Hippocampal formation (tissue), 2 donors: Measurements from ENCODE around the gene GLT8D2.
A peak's percentile ranks its signal among the peaks of the same experiment; 100 is the strongest.

Experiments used
- DNase-seq, 2 donors: peaks; one replicate each; lab custom pipeline; 2025; lab: John Stamatoyannopoulos, UW

GLT8D2 gene

DNA sequence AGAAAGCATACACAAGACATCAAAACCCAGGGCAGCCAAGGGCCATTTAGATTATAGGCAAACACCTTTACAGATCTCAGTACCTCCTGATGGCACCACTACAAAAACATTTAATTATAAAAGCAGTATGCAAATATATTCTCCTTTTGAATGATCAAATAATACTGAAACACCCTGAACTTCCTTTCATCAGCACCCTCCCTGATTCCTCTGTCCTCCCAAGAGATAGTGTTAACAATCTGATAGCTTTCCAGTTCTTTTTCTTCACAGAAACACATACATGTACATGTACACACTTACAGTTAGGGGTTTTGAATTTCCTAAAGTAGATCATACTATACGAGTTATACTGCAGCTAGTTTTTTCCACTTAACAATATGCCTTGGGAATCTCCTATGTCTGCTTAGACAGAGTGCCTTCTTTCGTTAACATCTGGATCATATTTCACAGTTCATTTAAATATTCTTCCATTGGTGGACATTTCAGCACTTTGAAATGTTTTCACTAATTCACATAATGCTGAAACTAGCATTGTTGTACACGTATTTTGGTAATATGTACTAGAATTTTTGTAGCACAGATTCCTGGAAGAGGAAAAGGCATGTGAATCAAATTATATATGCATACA lies 49.1 kb downstream of the GLT8D2 start:
- no peak for DNase-seq

DNA sequence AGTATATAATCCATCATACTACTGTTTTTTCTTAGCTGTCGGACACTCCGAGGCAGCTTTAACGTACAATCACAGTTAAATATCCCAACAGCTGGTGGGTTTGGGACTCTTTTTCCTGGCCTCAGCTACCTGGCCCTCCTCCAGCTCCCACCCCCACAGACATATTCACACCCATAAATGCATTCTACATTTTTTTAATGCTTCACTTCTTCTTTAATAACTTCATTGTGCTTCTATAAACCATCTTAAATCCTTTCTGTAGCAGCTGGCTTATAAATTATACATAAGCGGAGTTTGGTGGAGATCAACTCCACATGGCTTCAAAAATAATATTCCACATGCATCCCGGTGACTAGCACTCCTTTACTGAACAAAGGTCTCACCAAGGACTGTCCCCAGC lies 51.0 kb downstream of the GLT8D2 start:
- DNase-seq = no peak

DNA sequence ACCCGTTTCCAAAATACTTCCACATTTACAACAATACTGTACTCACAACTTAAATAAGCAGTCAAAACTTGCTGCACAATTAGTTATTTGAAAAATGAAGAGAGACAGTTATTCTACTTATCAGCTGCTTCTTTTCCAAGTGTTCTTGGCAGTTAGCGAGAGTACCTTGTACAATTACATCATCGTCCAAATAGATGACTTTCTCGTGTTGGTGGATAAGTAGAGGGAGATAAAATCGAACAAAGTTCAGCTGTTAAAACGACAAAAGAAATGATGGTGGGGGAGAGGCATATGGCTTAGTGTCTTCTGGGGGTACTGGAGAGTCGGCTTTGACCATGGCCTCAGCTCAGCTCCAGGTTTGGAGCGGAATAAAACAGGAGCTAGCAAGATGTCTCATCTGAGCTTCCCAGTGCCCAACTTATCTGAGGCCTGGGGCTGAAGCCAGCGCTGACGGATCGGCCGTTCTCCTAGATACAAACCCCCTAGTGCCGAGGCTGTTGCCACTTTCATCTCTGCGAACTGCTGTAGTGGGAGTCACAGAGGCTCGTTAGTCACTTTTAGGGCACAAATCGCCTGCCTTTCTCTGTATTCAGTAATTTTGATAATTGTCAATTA lies 52.6 kb downstream of the GLT8D2 start:
- DNase-seq = no peak

DNA sequence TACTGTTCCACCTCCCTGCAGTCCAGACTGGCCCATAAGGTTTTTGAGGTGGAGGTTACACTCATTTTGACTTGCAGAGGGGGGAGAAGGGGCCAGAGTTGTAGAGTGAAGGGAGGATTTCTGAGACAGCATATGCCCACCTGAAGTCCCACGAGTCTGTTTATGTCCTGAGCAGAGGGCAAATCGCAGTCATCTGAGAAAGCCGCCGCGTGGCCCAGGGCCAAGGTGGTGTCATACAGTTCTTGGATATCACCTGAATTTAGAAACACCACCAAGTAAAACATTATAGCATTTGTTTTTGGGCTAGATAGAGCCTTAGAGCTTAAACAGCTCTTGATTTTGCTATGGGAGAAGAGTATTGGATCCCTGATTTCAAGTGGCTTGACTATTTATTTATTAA lies 53.4 kb downstream of the GLT8D2 start:
- no peak for DNase-seq

DNA sequence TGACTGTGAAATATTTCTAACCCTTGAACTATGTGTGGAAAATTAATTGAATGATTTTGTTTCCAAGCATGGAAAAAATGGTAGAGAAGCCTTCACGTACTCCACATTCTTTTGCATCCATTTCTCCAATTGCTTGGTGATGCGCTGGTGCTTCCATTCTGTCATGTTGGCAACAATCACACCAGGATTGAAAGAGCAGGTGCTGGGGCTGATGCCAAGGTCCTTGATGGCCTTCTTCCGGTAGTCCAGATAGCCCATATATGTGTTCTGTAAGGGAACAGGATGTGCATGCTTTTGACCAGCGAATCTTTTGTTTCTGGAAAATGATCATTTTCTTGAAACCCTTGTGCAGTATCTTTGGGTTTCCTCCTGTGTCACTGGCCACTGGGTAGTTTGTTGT lies 55.8 kb downstream of the GLT8D2 start:
- DNase-seq = no peak

DNA sequence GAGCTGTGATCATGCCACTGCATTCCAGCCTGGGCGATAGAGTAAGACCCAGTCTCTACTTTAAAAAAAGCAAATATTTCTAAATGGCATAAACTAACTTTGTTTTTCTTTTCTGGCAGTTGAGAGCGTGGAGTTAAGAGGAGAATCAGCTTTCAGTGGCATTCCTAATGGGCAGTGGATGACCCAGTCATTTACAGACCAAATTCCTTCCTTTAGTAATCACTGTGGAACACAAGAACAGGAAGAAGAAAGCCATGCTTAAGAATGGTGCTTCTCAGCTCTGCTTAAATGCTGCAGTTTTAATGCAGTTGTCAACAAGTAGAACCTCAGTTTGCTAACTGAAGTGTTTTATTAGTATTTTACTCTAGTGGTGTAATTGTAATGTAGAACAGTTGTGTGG lies 63.2 kb downstream of the GLT8D2 start:
- no peak for DNase-seq

- DNase-seq = no peak
Observed at GRCh38 chr12:103978384-103978982, 71.5 kb downstream of the GLT8D2 start.

DNA sequence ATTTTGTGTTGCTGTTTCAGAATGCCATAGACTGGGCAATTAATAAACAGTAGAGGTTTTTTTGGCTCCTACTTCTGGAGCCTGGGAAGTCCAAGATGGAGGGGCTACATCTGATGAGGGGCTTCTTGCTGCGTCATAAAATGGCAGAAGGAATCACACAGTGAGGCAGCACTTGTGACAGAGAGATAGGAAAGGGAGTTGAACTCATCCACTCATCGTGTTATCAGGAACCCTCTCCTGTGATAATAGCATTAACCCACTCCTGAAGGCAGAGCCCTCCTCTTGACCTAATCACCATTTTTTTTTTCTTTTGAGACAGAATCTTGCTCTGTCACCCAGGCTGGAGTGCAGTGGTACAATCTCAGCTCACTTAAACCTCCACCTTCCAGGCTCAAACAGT lies 74.6 kb downstream of the GLT8D2 start:
- no peak for DNase-seq

DNA sequence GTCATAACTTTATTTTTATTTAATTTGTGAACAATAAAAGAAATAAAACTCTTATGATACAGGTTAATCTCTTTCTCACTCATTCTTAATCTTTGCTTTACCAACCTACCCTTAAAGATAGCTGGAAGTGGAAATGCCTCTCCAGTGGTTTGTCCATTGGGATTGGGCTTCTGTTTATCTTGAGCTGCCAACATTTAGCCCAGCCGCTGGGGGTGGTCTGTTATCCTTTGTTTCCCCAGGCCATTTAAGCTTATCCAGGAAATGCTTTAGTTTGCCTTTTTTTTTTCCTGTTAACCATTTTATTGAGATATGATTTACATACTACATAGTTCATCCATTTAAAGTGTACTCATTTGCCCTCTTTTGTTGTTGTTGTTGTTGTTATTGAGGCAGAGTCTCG lies 76.1 kb downstream of the GLT8D2 start:
- DNase-seq = no peak

- no peak for DNase-seq
Observed at GRCh38 chr12:103969391-103969790, 80.6 kb downstream of the GLT8D2 start.

DNA sequence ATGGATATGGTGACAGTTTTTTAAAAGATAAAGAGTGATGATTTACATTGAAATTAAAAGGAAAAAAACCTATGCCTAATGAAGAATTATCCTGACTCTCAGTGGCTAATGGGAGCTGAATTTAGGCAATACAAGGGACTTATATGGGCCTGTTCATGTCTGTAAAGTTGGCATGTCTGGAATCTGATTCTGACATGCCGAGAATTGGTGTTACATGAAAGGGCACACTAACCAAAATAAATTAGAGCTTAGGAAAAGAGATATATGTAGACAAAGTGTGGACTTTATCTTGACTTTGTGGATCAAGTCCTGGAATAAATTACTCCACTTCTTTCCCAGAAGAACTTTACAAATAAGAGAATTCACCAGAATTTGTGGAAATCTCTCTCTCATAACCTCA lies 83.3 kb downstream of the GLT8D2 start:
- DNase-seq = no peak

- DNase-seq = peak; percentile 97 to 98
Observed at GRCh38 chr12:103965590-103966504, 84.1 kb downstream of the GLT8D2 start, which contains the start of gene TDG. Gene TDG, plus strand, starts transcription at chr12:103965872. Its CDS starts 166 bp downstream, at chr12:103966038.

DNA sequence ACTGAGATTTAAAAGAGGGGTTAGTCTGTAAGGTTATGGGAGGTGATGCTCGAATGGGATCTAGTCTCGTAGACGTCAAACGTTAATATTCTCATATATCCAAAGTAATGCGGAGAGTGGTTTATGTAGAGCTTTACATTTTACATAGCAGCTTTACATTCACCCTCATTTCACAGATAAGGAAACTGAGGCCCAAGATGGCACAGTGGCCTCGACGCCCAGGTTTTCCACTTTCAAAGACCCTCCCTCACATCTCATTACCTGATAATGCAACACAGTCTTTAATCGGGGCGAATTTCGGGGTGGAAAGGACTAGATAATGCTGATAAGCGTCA lies 84.8 kb downstream of the GLT8D2 start:
- DNase-seq = no peak

DNA sequence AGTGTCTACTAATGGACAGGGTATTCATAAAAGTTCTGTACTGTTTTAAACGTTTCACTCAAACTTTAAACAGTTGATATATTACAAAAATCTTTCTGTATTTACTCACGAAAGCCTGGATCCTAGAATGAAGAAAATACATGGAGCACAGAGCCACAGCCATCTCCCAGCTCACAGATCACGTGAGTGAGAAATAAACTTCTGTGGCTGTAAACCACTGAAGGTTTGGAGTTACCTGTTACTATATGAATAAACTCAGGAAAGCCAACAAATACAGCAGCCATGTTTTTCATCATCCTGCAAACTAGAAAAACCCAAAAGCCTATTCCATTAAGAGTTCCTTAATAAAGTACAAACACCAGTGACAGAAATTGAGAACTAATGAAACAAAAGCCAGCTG lies 85.2 kb downstream of the GLT8D2 start:
- DNase-seq = no peak

DNA sequence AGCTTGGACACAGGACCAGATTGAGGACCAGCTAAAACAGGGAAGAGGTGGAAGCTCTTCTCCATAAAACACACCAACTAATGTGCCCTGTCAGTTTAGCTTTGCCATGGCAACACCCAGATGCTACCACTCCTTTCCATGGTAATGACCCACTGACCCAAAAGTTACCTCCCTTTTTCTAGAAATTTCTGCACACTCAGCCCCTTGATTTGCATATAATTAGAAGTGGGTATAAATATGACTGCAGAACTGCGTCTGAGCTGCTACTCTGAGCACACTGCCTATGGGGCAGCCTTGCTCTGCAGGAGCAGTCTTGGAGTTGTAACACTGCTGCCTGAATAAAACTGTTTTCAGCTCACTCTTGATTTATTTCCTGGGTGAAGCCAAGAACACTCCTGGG lies 87.5 kb downstream of the GLT8D2 start:
- no peak for DNase-seq

DNA sequence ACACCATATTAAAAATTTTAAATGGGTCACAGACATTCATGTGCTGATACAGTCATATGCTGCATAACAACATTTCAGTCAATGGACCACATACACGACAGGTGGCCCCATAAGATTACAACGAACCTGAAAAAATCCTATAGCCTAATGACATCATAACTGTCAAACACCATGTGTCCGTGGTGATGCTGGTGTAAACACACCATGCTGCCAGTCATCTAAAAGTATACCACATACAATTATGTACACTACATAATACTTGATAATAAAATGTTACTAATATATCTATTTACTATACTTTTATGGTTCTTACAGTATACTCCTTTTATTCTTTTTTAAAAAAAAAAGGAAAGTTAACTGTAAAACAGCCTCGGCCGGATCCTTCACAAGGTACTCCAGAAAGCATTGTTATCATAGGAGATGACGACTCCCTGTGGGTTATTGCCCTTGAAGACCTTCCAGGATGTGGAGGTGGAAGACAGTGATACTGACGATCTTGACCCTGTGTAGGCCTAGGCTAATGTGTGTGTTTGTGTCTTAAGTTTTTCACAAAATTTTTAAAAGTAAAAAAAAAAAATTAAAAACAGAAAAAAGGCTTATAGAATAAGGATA lies 89.3 kb downstream of the GLT8D2 start:
- DNase-seq = no peak

GRCh38 chr12:103958621-103959020 lies 91.4 kb downstream of the GLT8D2 start:
- DNase-seq = no peak

GRCh38 chr12:103957865-103958388 lies 92.1 kb downstream of the GLT8D2 start:
- no peak for DNase-seq

DNA sequence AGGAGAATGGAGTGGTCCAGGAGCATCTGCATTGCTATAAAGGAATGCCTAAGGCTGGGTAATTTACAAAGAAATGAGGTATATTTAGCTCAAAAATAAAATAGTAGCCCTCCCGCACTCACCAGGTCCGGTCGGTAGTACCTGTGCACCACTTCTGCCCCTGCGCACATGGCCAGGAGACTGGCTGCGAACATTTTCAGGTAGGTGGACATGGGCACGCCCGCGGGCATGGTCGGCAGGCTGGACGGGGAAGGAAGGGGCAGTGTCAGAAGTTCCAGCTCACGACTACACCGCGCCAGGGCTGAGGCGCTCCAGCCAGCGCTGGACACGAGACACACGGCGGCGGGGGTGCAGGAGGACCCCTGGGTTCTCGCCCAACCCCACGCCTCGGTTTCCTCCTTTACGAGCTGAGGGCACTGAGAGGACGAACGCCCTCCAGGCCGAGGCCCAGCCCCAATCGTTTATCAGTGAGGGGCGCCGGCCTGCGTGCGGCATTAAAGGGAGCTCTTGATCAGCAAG lies 93.4 kb downstream of the GLT8D2 start:
- no peak for DNase-seq

GRCh38 chr12:103955811-103956508 lies 94.0 kb downstream of the GLT8D2 start:
- no peak for DNase-seq

DNA sequence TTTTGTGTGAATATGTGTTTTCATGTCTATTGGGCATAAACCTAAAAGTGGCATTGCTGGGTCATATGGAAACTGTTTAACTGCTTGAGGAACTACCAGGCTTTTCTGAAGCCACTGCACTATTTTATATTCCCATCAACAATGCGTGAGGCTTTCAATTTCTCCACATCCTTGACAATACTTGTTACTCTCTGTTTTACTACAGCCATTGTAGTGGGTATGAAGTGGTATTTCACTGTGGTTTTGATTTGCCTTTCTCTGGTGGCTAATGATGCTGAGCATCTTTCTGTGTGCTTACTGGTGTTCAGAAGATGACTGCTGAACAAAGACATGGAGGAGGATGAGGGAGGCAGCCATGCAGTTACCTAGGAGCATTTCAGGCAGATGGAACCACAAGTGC lies 97.5 kb downstream of the GLT8D2 start:
- no peak for DNase-seq
